ENCODE data around the gene A4GALT. TPM values are rescaled to one million over a fixed set of nuclear protein-coding genes. Genes with fewer than 3 reads are reported as not detected.
"Not testable (repeated sequence)": the region's sequence is repeated elsewhere in the genome, so short reads cannot be mapped to it uniquely, and the experiment has no call there.

Gene A4GALT
- total and polyA plus RNA-seq, 9 donors, result 17.0 to 29.8 (median 24.6) TPM

GRCh38 chr22:42760806-42761565, 40.3 kb upstream of the A4GALT start:
- H3K36me3 ChIP-seq (ENCODE audit: control insufficient read depth, insufficient read depth, low read length), result no peaks in the 10 kb centered on the region
- DNase-seq, result no peak
- no peak overlapping the region for H3K4me3 ChIP-seq (ENCODE audit: low read length)
- 63% methylated on average over 15 of the region's 18 CpGs for WGBS (ENCODE audit: insufficient coverage)
- H3K9me3 ChIP-seq (replicated peaks; ENCODE audit: control insufficient read depth, low read depth, low read length), result no peaks in the 10 kb centered on the region
- no peak overlapping the region for H3K27ac ChIP-seq (ENCODE audit: low read length)
- no peaks in the 10 kb centered on the region for H3K4me1 ChIP-seq (ENCODE audit: control insufficient read depth, insufficient read depth, low read length)
- peaks cover 5% of the 10 kb centered on the region for H3K27me3 ChIP-seq (ENCODE audit: control insufficient read depth, insufficient read depth, low read length)

GRCh38 chr22:42758931-42759629, 38.4 kb upstream of the A4GALT start:
- no peak for DNase-seq
- no peak overlapping the region for H3K27ac ChIP-seq (ENCODE audit: low read length)
- H3K4me3 ChIP-seq (ENCODE audit: low read length), result no peak overlapping the region
- 90% methylated on average over 10 of the region's 23 CpGs for WGBS (ENCODE audit: insufficient coverage)
- peaks cover 5% of the 10 kb centered on the region for H3K27me3 ChIP-seq (ENCODE audit: control insufficient read depth, insufficient read depth, low read length)
- no peaks in the 10 kb centered on the region for H3K36me3 ChIP-seq (ENCODE audit: control insufficient read depth, insufficient read depth, low read length)
- H3K4me1 ChIP-seq (ENCODE audit: control insufficient read depth, insufficient read depth, low read length), result no peaks in the 10 kb centered on the region
- no peaks in the 10 kb centered on the region for H3K9me3 ChIP-seq (replicated peaks; ENCODE audit: control insufficient read depth, low read depth, low read length)

GRCh38 chr22:42755553-42755952, 34.9 kb upstream of the A4GALT start:
- not testable (repeated sequence) for H3K4me3 ChIP-seq (ENCODE audit: low read length); H3K9me3 ChIP-seq (replicated peaks; ENCODE audit: control insufficient read depth, low read depth, low read length); H3K36me3 ChIP-seq (ENCODE audit: control insufficient read depth, insufficient read depth, low read length); H3K27ac ChIP-seq (ENCODE audit: low read length); H3K4me1 ChIP-seq (ENCODE audit: control insufficient read depth, insufficient read depth, low read length); H3K27me3 ChIP-seq (ENCODE audit: control insufficient read depth, insufficient read depth, low read length); DNase-seq
- WGBS (ENCODE audit: insufficient coverage), result no CpG with 5 or more reads among the region's 5 CpGs

GRCh38 chr22:42755121-42755520, 34.5 kb upstream of the A4GALT start:
- not testable (repeated sequence) for H3K4me1 ChIP-seq (ENCODE audit: control insufficient read depth, insufficient read depth, low read length); H3K4me3 ChIP-seq (ENCODE audit: low read length); H3K27me3 ChIP-seq (ENCODE audit: control insufficient read depth, insufficient read depth, low read length); H3K9me3 ChIP-seq (replicated peaks; ENCODE audit: control insufficient read depth, low read depth, low read length); H3K27ac ChIP-seq (ENCODE audit: low read length); DNase-seq; H3K36me3 ChIP-seq (ENCODE audit: control insufficient read depth, insufficient read depth, low read length)
- WGBS (ENCODE audit: insufficient coverage), result 91% methylated on average over 7 of the region's 16 CpGs

- Histone ChIP-seq H3K9me3 (replicated peaks; ENCODE audit: control insufficient read depth, low read depth, low read length) (no peaks in the 10 kb centered on the region), H3K27ac (ENCODE audit: low read length) (no peak overlapping the region), H3K4me3 (ENCODE audit: low read length) (no peak overlapping the region), H3K27me3 (ENCODE audit: control insufficient read depth, insufficient read depth, low read length) (peaks cover 5% of the 10 kb centered on the region), H3K4me1 (ENCODE audit: control insufficient read depth, insufficient read depth, low read length) (peaks cover 9% of the 10 kb centered on the region), H3K36me3 (ENCODE audit: control insufficient read depth, insufficient read depth, low read length) (no peaks in the 10 kb centered on the region)
- 89% methylated on average over 3 of the region's 6 CpGs for WGBS (ENCODE audit: insufficient coverage)
- DNase-seq, result no peak
Measured at GRCh38 chr22:42754658-42755057, 34.0 kb upstream of the A4GALT start.

GRCh38 chr22:42752912-42753311, 32.2 kb upstream of the A4GALT start:
- no peak overlapping the region for H3K27ac ChIP-seq (ENCODE audit: low read length)
- no peaks in the 10 kb centered on the region for H3K9me3 ChIP-seq (replicated peaks; ENCODE audit: control insufficient read depth, low read depth, low read length)
- no peak overlapping the region for H3K4me3 ChIP-seq (ENCODE audit: low read length)
- no peaks in the 10 kb centered on the region for H3K36me3 ChIP-seq (ENCODE audit: control insufficient read depth, insufficient read depth, low read length)
- H3K4me1 ChIP-seq (ENCODE audit: control insufficient read depth, insufficient read depth, low read length), result peaks cover 13% of the 10 kb centered on the region
- peaks cover 5% of the 10 kb centered on the region for H3K27me3 ChIP-seq (ENCODE audit: control insufficient read depth, insufficient read depth, low read length)
- 56% methylated on average over 3 of the region's 7 CpGs for WGBS (ENCODE audit: insufficient coverage)
- DNase-seq, result no peak

- Histone ChIP-seq H3K36me3 (ENCODE audit: control insufficient read depth, insufficient read depth, low read length) (no peaks in the 10 kb centered on the region), H3K4me1 (ENCODE audit: control insufficient read depth, insufficient read depth, low read length) (peaks cover 16% of the 10 kb centered on the region), H3K27me3 (ENCODE audit: control insufficient read depth, insufficient read depth, low read length) (no peaks in the 10 kb centered on the region), H3K4me3 (ENCODE audit: low read length) (no peak overlapping the region), H3K9me3 (replicated peaks; ENCODE audit: control insufficient read depth, low read depth, low read length) (no peaks in the 10 kb centered on the region), H3K27ac (ENCODE audit: low read length) (no peak overlapping the region)
- no peak for DNase-seq
- 22% methylated on average over 3 of the region's 12 CpGs for WGBS (ENCODE audit: insufficient coverage)
Measured at GRCh38 chr22:42752230-42752746, 31.6 kb upstream of the A4GALT start.

GRCh38 chr22:42750421-42750820, 29.8 kb upstream of the A4GALT start:
- H3K4me1 ChIP-seq (ENCODE audit: control insufficient read depth, insufficient read depth, low read length), result peaks cover 16% of the 10 kb centered on the region
- DNase-seq; H3K27me3 ChIP-seq (ENCODE audit: control insufficient read depth, insufficient read depth, low read length); H3K9me3 ChIP-seq (replicated peaks; ENCODE audit: control insufficient read depth, low read depth, low read length); H3K36me3 ChIP-seq (ENCODE audit: control insufficient read depth, insufficient read depth, low read length); H3K27ac ChIP-seq (ENCODE audit: low read length); H3K4me3 ChIP-seq (ENCODE audit: low read length): not testable (repeated sequence)
- WGBS (ENCODE audit: insufficient coverage), result no CpG with 5 or more reads among the region's 28 CpGs

GRCh38 chr22:42747701-42748513, 27.2 kb upstream of the A4GALT start:
- WGBS (ENCODE audit: insufficient coverage), result 50% methylated on average over 9 of the region's 14 CpGs
- peaks cover 33% of the 10 kb centered on the region for H3K4me1 ChIP-seq (ENCODE audit: control insufficient read depth, insufficient read depth, low read length)
- peak; percentile 59 for DNase-seq

GRCh38 chr22:42745118-42745517, 24.4 kb upstream of the A4GALT start:
- peaks cover 24% of the 10 kb centered on the region for H3K4me1 ChIP-seq (ENCODE audit: control insufficient read depth, insufficient read depth, low read length)
- 82% methylated on average over 2 of the region's 11 CpGs for WGBS (ENCODE audit: insufficient coverage)
- no peak overlapping the region for H3K27ac ChIP-seq (ENCODE audit: low read length)

More at GRCh38 chr22:42747701-42748513, 27.2 kb upstream of the A4GALT start:
- Histone ChIP-seq H3K27me3 (ENCODE audit: control insufficient read depth, insufficient read depth, low read length) (no peaks in the 10 kb centered on the region), H3K36me3 (ENCODE audit: control insufficient read depth, insufficient read depth, low read length) (no peaks in the 10 kb centered on the region), H3K27ac (ENCODE audit: low read length) (peak overlapping the region; percentile 59), H3K4me3 (ENCODE audit: low read length) (no peak overlapping the region), H3K9me3 (replicated peaks; ENCODE audit: control insufficient read depth, low read depth, low read length) (no peaks in the 10 kb centered on the region)

More at GRCh38 chr22:42745118-42745517, 24.4 kb upstream of the A4GALT start:
- DNase-seq, result no peak
- no peaks in the 10 kb centered on the region for H3K27me3 ChIP-seq (ENCODE audit: control insufficient read depth, insufficient read depth, low read length)
- no peaks in the 10 kb centered on the region for H3K9me3 ChIP-seq (replicated peaks; ENCODE audit: control insufficient read depth, low read depth, low read length)
- no peaks in the 10 kb centered on the region for H3K36me3 ChIP-seq (ENCODE audit: control insufficient read depth, insufficient read depth, low read length)
- H3K4me3 ChIP-seq (ENCODE audit: low read length), result no peak overlapping the region

Measured in muscle of leg (tissue), 11 donors.